HG03066 (cell line): ENCODE data around the gene VGLL2.
"Not testable (repeated sequence)": the region's sequence is repeated elsewhere in the genome, so short reads cannot be mapped to it uniquely, and the experiment has no call there.

Experiments used
- ATAC-seq: cut with Tn5 transposase; IDR thresholded peaks from one replicate; pipeline ENCODE4 v1.9.1; 2021; ENCODE audit warnings: low read depth; ENCODE audit not compliant: unreplicated experiment

The VGLL2 gene

GRCh38 chr6:117265410-117266256 is at the start of gene VGLL2:
VGLL2 (plus strand) TSS chr6:117265558; CDS start chr6:117265764, 206 bp downstream.
- ATAC-seq = no peak

GRCh38 chr6:117222861-117223260 is 42.5 kb upstream of the VGLL2 start:
- no peak for ATAC-seq

GRCh38 chr6:117226778-117227177 is 38.6 kb upstream of the VGLL2 start:
- no peak for ATAC-seq

GRCh38 chr6:117227245-117227962 is 38.0 kb upstream of the VGLL2 start:
- no peak for ATAC-seq

GRCh38 chr6:117228202-117228601 is 37.2 kb upstream of the VGLL2 start:
- ATAC-seq = no peak

GRCh38 chr6:117229870-117230269 is 35.5 kb upstream of the VGLL2 start:
- no peak for ATAC-seq

- ATAC-seq = no peak
Observed at GRCh38 chr6:117231466-117231865, 33.9 kb upstream of the VGLL2 start.

- ATAC-seq = no peak
Observed at GRCh38 chr6:117232196-117232595, 33.2 kb upstream of the VGLL2 start.

GRCh38 chr6:117233145-117233544 is 32.2 kb upstream of the VGLL2 start:
- ATAC-seq = no peak

- ATAC-seq = no peak
Observed at GRCh38 chr6:117237561-117237960, 27.8 kb upstream of the VGLL2 start.

GRCh38 chr6:117244571-117244970 is 20.8 kb upstream of the VGLL2 start:
- ATAC-seq = not testable (repeated sequence)

- ATAC-seq = not testable (repeated sequence)
Observed at GRCh38 chr6:117244979-117245378, 20.4 kb upstream of the VGLL2 start.

GRCh38 chr6:117253785-117254184 is 11.6 kb upstream of the VGLL2 start:
- no peak for ATAC-seq

GRCh38 chr6:117262799-117263198 is 2.6 kb upstream of the VGLL2 start:
- ATAC-seq = no peak

- no peak for ATAC-seq
Observed at GRCh38 chr6:117263353-117263927, 1.9 kb upstream of the VGLL2 start.

GRCh38 chr6:117264369-117264691 is 1.0 kb upstream of the VGLL2 start:
- ATAC-seq = no peak

- ATAC-seq = peak; percentile 47
Observed at GRCh38 chr6:117264692-117265409, 507 bp upstream of the VGLL2 start.

GRCh38 chr6:117266257-117267053 is 1.1 kb downstream of the VGLL2 start:
- no peak for ATAC-seq

GRCh38 chr6:117267054-117267347 is 1.6 kb downstream of the VGLL2 start:
- no peak for ATAC-seq

GRCh38 chr6:117267766-117268534 is 2.6 kb downstream of the VGLL2 start:
- no peak for ATAC-seq
